NCI-H345 treated with DMSO at 0.1 percent for 48 hours (cell line): ENCODE results near the gene ITPA.
"Not testable (repeated sequence)": the region's sequence is repeated elsewhere in the genome, so short reads cannot be mapped to it uniquely, and the experiment has no call there.

Experiments used
- DNase-seq: peaks from one replicate; lab custom pipeline; 2025; ENCODE audit not compliant: unreplicated experiment; lab: John Stamatoyannopoulos, UW

The ITPA gene

GRCh38 chr20:3172933-3173609 is 36.2 kb upstream of the ITPA start, which contains the start of gene LZTS3:
Gene LZTS3 (minus strand): TSS chr20:3173549. CDS start chr20:3167163, 6,386 bp downstream.
- DNase-seq, result peak; percentile 55

GRCh38 chr20:3173610-3174441 is 35.5 kb upstream of the ITPA start:
- DNase-seq, result peak; percentile 90

- DNase-seq, result peak; percentile 32
Observed at GRCh38 chr20:3174442-3175261, 34.6 kb upstream of the ITPA start.

- no peak for DNase-seq
Observed at GRCh38 chr20:3175270-3175669, 34.0 kb upstream of the ITPA start.

GRCh38 chr20:3177746-3178485 is 31.4 kb upstream of the ITPA start:
- DNase-seq, result no peak

GRCh38 chr20:3180319-3180718 is 29.0 kb upstream of the ITPA start:
- no peak for DNase-seq

- no peak for DNase-seq
Observed at GRCh38 chr20:3181270-3181669, 28.0 kb upstream of the ITPA start.

GRCh38 chr20:3182429-3182828 is 26.9 kb upstream of the ITPA start:
- not testable (repeated sequence) for DNase-seq

GRCh38 chr20:3183896-3184612 is 25.2 kb upstream of the ITPA start:
- DNase-seq, result peak; percentile 43

GRCh38 chr20:3187861-3188260 is 21.4 kb upstream of the ITPA start:
- not testable (repeated sequence) for DNase-seq

- no peak for DNase-seq
Observed at GRCh38 chr20:3188823-3189413, 20.4 kb upstream of the ITPA start.

GRCh38 chr20:3189561-3190131 is 19.7 kb upstream of the ITPA start:
- DNase-seq, result no peak

- DNase-seq, result no peak
Observed at GRCh38 chr20:3190681-3191111, 18.6 kb upstream of the ITPA start.

GRCh38 chr20:3192226-3193015 is 16.9 kb upstream of the ITPA start:
- no peak for DNase-seq

GRCh38 chr20:3193806-3194616 is 15.3 kb upstream of the ITPA start:
- no peak for DNase-seq

- peak; percentile 46 for DNase-seq
Observed at GRCh38 chr20:3194617-3195280, 14.5 kb upstream of the ITPA start.

- DNase-seq, result no peak
Observed at GRCh38 chr20:3195590-3196237, 13.6 kb upstream of the ITPA start.
